A172 (cell line): Measurements from ENCODE around the gene BRI3BP. TPM values are rescaled to one million over a fixed set of nuclear protein-coding genes. Genes with fewer than 3 reads are reported as not detected.

Experiments
- DNase-seq: peaks from one replicate; pipeline ENCODE4 v3.0.0-alpha.2; 2015; ENCODE audit warnings: low spot score
- total RNA-seq: library from RNA; depleted of rRNA; stranded (reverse); fragments of >200 nt; shearing (Covaris generic); gene quantifications from 2 replicates; pipeline ENCODE4 v1.2.3, GENCODE V29; 2014; rRNA removed

BRI3BP gene
- total RNA-seq: 14.4 and 18.6 TPM in 2 replicates

GRCh38 chr12:124993626-124994436 lies at the start of gene BRI3BP:
TSS of gene BRI3BP (plus strand) at chr12:124993645. CDS start at chr12:124993791, 146 bp downstream.
- no peak for DNase-seq

GRCh38 chr12:124946447-124946793 lies 47.0 kb upstream of the BRI3BP start:
- DNase-seq: no peak

DNA sequence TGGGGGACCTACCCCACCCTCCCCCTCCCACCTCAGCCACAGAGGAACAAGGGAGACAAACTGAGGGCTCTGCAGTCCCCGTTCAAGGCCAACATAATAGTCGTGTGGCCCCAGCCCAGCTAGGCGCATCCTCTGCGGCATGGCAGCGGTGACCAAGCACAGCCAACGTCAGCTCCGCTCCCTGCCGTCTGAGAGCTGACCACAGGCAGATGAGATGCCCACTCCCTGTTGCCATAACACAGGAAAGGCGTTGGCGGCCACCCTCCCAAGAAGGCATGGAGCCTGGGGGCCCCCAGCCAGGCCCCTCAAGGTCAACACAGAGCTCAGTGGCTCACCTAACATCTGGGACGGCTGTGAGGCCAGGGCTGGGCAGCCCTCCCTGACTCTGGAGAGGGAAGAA lies 46.4 kb upstream of the BRI3BP start:
- DNase-seq: no peak

DNA sequence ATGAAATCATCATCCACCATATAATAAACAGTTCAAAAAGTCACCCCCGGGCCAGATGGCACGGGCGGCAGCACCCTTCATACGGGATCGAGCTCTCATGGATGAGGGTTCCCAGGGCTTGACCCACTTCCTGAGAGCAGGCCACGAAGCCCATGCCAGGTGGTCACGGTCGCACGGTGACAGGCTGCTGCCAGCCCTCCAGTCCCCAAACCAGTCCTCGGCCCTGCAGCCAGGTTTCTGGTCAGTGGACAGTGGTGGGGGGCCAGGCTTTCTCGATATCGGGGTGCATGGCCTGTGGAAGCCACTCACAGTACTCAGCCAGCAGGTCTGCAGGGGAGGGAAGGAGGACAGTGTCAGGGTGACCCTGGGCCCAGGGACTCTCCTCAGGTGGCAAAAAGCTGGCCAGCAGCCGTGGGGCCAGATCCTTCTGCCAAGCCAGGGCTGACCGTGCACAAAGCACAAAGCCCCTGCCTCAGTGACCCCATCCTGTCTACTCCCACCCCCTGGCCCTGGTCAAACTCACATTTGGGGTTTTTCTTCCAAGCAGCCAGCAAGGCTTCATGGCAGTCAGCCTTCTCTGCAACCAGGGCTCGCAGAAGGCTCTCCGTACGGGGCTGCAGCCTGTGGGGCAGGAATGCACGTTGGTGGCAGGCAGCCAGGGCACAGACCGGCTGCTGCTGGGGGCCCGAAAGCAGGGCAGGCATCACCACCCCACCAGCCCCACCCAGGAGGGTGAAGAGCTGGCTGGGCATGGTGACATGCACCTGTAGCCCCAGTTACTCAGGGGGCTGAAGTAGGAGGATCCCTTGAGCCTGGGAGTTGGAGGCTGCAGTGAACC lies 45.7 kb upstream of the BRI3BP start:
- DNase-seq: no peak

GRCh38 chr12:124949066-124949465 lies 44.4 kb upstream of the BRI3BP start:
- no peak for DNase-seq

DNA sequence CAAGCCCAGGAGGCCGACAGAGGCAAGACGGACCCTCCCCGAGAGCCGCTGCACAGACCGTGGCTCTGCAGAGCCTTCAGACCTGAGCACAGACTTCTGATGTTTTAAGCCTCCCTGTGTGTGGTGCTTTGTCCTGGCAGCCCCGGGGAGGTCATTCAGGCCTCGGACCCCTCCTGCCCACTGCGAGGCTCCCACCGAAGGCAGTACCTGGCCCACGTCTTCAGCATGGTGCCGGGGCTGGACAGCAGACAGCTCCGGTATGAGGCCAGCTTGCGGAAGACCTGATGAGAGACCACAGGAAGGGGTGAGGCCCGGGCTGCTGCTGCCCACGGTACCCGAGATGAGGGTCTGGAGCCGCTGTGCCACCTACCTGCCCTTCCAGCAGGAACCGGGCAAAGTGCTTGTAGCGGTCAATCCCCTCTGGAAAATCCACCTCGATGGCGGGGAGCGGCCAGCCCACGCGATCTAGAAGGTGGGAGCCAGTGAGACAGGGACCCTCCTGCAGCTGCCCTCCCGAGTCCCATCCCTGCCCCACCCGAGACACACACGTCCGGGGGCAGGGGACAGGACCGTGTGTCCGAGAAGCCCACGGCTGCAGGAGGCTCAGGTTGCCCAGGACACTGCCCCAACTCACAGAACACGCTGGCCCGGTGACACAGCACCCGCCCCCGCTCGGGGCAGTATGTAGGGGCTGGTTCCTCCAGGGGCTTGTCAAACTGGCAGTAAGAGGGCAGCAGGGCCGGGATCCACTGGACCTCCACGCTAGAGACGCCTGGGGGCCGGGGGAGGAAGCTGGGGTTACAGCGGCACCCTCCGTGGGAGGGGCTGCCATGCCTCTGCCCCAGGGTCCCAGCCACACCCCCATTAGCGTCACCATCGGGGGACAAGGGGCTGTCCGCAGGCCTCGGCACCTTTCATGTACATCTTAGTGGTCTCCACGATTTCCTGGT lies 43.4 kb upstream of the BRI3BP start:
- no peak for DNase-seq

DNA sequence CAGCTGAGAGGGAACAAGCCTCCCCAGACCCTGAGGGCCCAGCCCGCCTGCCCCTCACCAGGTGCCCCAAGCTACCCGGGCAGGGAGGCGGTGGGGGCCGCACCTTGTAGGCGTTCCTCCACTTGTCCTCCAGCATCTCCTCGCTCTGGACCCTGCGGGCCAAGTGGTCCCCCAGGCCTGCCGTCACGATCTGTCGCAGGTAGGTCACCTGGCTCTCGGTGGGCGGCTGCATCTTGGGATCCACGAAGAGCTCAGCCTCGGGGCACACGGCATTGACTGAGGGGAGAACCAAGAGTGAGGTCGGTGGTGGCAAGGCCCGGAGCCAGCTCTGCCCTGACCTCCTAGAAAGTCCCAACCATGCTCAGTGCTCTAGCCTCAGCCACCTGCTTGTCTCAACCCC lies 41.1 kb upstream of the BRI3BP start:
- DNase-seq: no peak

- no peak for DNase-seq
Measured at GRCh38 chr12:124952801-124953200, 40.6 kb upstream of the BRI3BP start.

DNA sequence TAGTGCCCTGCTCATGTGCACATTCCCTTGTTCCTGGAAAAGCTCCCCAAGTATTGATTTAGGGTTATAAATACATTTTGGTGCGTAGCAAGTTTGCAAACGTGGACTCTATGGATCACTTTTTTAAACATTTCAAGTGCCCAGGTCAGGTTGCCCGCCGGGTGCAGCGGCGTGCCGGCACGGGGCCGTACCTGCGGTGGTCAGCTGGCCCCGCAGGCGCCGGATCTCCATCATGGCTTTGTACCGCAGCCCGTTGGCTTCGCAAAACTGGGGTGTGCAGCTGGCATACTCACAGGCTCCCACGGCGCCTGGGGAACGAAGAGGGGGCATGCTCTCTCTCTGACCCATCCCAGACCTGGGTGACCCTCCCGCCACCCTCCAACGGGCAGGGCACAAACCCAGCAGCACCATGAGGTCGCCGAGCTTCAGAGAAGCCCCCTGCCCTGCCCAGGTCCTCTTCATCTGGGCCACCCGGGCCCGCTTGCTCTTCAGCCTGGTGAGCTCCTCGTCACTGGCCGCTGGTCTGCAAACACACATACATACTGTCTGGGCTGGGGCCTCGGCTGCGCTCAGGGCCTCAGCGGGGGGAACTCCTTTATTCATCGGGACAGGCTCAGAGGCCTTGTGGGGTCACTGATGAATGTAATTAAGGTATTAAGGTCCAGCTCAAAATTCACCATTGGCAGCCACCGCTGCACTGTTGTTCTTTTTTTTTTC lies 39.6 kb upstream of the BRI3BP start:
- no peak for DNase-seq

DNA sequence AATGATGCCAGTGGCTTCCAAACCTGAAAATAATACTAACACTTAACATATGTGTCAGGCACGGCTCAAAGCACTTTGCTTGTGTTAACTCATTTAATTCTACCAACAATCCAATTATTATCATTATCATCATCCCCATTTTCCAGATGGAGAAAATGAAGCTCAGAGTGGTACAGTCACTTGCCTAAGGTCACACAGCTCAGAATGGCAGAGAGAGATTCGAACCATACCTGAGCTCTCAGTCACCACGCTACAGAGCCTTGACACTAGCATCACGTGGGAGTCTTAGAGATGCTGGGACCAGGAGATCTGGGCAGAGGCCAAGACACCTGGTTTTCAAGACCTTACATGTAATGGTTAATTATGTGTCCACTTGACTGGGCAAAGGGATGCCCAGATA lies 38.7 kb upstream of the BRI3BP start:
- DNase-seq: no peak

DNA sequence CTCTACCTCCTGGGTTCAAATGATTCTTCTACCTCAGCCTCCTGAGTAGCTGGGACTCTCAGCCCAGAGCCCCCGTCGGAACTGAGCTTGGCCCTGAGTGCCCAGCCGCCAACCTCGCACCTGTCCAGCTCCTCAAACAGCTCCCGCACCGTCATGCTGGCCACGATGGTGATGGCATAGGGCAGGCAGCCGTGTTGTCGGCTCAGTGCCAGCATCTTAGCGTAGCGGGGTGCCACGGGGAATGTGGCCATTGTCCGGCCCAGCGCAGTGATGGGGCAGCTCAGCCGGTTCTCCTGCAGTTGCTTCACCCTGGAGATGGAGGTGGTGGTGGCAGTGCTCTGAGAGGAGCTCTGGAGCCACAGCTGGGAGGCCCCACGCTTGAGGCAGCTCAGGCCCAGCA lies 36.9 kb upstream of the BRI3BP start:
- no peak for DNase-seq

GRCh38 chr12:124961055-124961454 lies 32.4 kb upstream of the BRI3BP start:
- no peak for DNase-seq

DNA sequence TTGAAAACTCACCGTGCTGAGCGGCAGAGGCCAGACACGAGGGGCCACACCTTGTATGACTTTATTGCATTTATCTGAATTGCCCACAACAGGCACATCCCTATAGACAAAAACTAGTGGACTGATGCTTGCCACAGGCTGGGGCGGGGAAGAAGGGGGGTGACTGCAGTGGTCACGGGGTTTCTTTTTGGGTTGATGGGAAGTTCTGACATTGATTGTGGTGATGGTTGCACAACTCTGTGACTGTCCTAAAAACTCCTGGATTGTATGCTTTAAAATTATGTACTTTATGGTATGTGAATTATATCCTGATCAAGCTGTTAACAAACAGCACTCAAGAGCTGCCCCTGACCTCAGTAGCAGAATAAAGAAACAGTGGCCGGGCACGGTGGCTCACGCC lies 30.2 kb upstream of the BRI3BP start:
- no peak for DNase-seq

GRCh38 chr12:124964251-124964650 lies 29.2 kb upstream of the BRI3BP start:
- no peak for DNase-seq

GRCh38 chr12:124964836-124965462 lies 28.5 kb upstream of the BRI3BP start:
- DNase-seq: no peak

DNA sequence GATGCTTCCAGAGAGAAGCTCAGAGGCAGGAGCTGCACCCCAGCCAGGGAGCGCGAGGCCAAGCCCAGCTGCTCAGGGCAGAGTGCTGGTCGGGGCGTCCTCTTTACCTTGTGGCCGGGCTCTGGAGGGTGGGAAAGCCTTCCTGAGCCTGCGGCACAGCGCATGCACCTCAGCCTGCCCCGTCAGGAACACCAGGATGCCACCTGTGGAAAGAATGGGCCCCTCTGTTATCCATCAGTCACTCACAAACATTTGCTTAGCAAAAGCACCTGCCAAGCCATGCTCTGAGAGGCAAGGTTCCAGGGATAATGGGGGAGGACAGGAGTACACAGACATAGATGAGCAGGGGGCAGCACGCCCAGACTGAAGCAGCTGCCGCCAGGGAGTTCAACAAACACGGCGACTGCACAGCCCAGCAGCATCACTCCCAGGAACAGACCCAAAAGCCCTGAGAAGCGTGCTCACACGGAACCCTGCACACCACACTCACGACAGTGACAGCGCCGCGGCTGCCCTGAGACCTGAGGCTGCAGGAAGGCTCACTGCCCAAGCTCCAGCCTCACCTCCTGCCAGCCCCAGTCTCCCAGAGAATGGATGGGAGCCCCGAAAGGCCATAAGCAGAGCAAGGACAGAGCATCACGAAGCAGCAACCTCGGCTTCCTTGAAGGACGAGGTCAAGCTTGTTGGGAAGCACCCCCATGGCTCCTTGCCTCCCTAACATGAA lies 26.3 kb upstream of the BRI3BP start:
- DNase-seq: no peak

GRCh38 chr12:124968656-124969055 lies 24.8 kb upstream of the BRI3BP start:
- no peak for DNase-seq

- no peak for DNase-seq
Measured at GRCh38 chr12:124970647-124971402, 22.6 kb upstream of the BRI3BP start.

DNA sequence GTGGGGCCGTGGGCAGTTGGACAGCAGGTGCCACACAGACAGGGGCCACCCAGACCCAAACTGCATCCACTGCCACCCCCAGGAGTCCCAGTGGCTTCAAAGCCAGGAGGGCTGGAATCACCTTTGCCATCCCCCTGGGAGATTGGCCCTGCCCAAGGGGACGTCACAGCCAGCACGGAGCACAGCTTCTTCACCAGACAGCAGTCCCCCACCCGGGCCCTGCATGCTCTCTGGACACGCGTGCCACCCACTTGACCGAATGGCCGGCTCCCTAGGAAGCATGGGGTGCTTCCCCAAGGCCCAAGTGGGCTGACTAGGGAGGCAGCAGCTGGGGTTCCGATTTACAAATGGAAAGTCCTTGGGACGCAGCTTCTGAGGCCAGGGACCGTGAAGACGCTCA lies 21.8 kb upstream of the BRI3BP start:
- no peak for DNase-seq
